ENCODE measurements around the gene MRPL23.

MRPL23 gene

DNA sequence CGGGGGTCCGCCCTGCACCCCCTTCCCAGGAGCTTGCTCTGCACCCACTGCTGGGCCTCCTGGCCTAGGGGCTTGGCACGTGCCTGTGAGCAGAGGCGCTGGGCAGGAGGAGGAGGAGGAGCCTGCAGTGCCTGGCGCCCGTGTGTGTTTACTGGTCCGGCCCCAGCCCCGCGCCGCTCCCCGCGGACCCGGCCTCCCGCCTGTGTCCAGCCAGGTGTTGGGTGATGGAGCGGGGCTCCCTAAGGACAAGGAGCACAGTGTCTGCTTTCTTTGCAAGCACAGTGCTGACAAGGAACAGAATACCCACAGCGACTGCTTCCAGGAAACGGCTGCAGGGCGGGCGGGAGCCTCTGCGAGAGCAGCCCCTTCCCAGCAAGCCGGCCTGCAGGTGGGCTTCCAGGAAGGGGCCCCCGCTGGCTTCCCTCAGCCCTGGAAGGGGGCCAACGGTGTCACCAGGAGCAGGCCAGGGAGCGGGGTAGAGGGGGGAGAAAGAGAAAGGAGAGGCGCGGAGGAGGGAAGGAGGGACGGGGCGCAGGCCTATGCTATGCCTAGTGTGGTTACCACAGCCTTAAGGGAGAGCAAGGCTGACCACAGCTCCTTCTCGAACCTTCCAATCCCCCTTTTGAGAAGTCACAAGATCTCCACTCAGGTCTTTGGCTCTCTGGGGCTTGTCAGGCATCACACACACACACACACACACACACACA is 43.9 kb downstream of the MRPL23 start:
- DNase-seq (ENCODE audit: low read depth in 2 of 2): no peak

DNA sequence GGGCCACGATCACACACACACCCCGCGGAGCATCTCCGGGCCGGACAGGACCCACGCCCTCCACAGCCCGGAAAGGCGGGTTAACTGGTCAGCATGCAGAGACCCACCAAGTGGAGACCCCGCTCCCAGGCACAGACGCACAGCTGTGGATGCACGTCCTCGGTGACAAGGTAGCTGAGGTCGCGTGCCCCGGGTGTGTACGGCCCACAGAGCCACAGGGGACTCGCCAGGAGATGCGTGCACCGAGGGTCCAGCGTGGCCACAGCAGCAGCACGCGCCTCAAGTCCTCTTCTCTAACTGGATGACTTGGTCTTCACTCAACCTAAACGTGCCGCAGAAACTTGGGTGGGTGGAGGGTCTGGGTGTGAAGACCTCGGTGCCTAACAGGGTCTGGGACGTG is 45.0 kb downstream of the MRPL23 start:
- DNase-seq (ENCODE audit: low read depth in 2 of 2): no peak

DNA sequence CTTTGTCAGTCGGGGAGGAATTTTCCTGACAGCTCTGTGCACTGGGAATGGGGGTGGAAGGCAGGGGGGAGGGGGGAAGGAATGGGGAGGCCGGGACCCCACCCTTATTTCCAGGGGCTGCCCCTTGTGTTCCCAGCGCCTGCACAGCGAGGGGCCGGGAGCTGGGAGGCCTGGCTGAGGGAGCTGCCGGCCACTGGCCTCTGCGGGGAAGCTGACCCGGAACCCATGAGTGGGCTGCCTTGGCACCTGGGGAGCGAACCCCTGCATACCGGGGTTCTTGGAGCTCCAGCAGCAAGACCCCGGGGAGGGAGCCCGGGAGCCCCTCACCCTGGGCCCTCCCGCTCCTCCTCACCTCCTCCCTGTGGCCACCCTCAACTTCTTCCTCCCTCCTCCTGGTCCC is 47.0 kb downstream of the MRPL23 start:
- no peak for DNase-seq (ENCODE audit: low read depth in 2 of 2)

DNA sequence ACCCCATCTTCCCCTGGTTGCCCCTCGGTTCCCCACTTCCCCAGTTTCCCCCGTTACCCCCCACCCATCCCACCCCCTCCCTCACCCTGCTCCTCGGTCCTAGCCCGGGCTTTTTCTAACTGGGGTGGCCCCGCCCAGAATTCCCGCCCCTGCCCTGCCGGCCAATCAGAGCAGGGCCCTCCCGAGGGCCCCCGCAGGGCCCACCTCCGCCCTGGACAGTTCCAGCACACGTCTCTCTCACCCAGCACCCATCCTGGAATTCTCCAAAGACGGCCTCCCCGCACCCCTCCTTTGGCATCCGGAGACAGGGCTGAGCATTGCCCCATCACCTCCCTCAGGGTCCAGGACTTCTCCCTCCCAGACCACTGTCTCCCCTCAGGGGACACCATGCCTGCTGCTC is 50.6 kb downstream of the MRPL23 start, which contains the start of gene H19:
H19 (minus strand) TSS at position 88 of the 400 bp plus-strand sequence.
- DNase-seq (ENCODE audit: low read depth in 2 of 2): no peak

DNA sequence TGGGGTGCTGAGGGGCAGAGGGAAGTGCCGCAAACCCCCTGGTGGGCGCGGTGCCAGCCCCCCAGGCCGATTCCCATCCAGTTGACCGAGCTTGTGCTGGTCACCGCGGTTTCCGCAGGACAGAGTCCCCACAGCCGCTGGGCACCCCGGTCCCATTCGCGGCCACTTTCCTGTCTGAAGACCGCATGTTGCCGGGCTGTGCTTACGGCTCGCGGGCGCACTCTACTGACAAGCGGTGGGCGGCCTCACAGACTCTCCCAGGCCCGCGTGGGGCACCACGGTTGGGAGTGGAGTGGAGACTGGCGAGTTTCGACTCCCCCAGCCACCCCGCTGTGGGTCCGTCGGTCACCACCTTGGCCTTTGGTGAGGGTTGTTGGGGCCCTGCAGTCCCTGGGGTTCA is 51.2 kb downstream of the MRPL23 start:
- DNase-seq (ENCODE audit: low read depth in 2 of 2): no peak

DNA sequence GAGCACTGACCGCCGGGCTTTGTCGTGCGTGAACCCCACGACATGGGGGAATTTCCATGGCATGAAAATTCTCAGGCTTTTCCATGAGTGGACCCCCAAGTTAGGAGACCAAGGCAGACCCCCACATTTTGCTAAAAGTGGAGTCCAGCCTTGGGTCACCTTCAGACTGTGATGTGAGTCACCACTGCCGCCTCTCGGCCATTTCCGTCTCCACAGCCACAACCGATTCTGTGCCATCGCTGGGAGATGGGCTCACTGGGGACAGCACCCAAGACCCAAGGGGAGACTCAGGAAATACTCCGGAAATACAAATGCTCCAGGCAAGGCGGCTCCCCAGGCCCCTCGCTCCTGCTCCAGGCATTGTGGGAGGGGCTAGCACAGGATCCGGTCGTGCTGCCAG is 51.7 kb downstream of the MRPL23 start:
- DNase-seq (ENCODE audit: low read depth in 2 of 2): no peak

DNA sequence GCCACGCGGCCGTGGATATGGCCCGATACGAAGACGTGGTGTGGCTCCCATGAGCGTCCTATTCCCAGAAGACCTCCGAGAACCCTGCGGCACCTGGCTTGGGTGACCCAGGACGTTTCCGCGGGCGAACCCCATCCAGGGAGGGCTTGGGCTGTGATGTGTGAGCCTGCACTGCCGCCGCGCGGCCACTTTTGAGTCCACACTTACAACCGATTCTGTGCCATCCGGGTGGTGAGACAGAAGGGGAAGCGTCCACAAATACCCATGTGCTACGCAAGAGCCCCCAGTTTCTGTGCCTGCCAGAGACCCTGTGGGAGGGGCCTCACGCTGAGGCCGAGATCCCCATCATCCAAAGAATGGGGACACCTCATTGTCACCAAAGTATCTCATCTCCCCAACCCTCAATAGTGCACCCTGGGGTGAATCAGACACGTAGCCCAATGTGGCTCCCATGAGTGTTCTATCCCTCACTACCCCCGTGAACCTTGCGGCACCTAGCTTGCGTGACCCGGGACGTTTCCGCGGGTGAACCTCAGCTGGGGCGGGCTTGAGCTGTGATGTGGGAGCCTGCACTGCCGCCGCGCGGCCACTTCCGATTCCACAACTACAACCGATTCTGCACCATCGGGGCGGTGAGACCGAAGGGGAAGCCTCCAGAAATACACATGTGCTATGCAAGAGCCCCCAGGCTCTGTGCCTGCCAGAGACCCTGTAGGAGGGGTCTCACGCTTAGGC is 55.1 kb downstream of the MRPL23 start:
- no peak for DNase-seq (ENCODE audit: low read depth in 2 of 2)

DNA sequence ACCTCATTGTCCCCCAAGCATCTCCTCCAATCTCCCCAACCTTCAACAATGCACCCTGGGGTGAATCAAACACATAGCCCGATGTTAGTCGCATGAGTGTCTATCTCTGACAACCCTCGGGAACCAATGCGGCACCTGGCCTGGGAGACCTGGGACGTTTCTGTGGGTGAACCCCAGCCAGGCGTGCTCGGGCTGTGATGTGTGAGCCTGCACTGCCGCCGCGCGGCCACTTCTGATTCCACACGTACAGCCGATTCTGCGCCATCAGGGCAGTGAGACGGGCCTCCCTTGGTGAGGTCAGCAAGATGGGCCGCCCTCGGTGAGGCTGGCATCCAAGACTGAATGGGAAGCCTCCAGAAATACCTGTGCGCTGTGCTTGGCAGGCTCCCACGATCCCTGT is 55.7 kb downstream of the MRPL23 start:
- no peak for DNase-seq (ENCODE audit: low read depth in 2 of 2)

DNA sequence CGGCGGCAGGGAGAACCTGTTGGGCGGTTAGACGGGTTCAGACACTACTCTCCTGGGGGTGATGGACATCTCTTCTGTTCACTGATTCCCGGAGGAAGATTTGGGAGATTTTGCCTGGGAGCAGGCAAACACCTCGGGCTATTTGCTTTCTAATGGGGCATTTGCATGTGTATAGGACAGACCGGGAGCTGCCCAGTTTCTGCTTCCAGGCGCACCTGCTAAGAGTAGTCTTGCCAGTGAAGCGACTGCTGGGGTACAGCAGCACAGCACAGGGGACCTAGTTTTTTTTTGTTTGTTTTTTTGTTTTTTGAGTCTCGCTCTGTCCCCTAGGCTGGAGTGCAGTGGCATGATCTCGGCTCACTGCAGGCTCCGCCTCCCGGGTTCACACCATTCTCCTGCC is 57.3 kb downstream of the MRPL23 start:
- DNase-seq (ENCODE audit: low read depth in 2 of 2): no peak
